ENCODE data around the gene DGKB.

- TF ChIP-seq, protein P1, sequence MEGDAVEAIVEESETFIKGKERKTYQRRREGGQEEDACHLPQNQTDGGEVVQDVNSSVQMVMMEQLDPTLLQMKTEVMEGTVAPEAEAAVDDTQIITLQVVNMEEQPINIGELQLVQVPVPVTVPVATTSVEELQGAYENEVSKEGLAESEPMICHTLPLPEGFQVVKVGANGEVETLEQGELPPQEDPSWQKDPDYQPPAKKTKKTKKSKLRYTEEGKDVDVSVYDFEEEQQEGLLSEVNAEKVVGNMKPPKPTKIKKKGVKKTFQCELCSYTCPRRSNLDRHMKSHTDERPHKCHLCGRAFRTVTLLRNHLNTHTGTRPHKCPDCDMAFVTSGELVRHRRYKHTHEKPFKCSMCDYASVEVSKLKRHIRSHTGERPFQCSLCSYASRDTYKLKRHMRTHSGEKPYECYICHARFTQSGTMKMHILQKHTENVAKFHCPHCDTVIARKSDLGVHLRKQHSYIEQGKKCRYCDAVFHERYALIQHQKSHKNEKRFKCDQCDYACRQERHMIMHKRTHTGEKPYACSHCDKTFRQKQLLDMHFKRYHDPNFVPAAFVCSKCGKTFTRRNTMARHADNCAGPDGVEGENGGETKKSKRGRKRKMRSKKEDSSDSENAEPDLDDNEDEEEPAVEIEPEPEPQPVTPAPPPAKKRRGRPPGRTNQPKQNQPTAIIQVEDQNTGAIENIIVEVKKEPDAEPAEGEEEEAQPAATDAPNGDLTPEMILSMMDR (IDR thresholded peaks at IDR 0.05): no peak
- TF ChIP-seq POLR2A (IDR thresholded peaks at IDR 0.05): no peak
Observed at GRCh38 chr7:14861456-14861855, 41.1 kb downstream of the DGKB start.

Data from adrenal gland (tissue), 5 donors.